ENCODE measurements around the gene CFAP298. TPM values are rescaled to one million over a fixed set of nuclear protein-coding genes. Genes with fewer than 3 reads are reported as not detected.

Gene CFAP298
- total and polyA plus RNA-seq, 2 of the 13 experiments (the other 11 are each of a cell fraction or from before 2014, with no cell fraction given): 21.2 to 62.2 TPM

GRCh38 chr21:32592929-32593502 is 19.2 kb downstream of the CFAP298 start (continued):
- TF ChIP-seq, protein P1, sequence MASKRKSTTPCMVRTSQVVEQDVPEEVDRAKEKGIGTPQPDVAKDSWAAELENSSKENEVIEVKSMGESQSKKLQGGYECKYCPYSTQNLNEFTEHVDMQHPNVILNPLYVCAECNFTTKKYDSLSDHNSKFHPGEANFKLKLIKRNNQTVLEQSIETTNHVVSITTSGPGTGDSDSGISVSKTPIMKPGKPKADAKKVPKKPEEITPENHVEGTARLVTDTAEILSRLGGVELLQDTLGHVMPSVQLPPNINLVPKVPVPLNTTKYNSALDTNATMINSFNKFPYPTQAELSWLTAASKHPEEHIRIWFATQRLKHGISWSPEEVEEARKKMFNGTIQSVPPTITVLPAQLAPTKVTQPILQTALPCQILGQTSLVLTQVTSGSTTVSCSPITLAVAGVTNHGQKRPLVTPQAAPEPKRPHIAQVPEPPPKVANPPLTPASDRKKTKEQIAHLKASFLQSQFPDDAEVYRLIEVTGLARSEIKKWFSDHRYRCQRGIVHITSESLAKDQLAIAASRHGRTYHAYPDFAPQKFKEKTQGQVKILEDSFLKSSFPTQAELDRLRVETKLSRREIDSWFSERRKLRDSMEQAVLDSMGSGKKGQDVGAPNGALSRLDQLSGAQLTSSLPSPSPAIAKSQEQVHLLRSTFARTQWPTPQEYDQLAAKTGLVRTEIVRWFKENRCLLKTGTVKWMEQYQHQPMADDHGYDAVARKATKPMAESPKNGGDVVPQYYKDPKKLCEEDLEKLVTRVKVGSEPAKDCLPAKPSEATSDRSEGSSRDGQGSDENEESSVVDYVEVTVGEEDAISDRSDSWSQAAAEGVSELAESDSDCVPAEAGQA (IDR thresholded peaks at IDR 0.05; ENCODE audit: low read depth): no peak
- TF ChIP-seq, protein P1 (CRISPR knock-in tag; IDR thresholded peaks at IDR 0.05; ENCODE audit: borderline replicate concordance): no peak
- TF ChIP-seq AHDC1 (CRISPR knock-in tag; IDR thresholded peaks at IDR 0.05; ENCODE audit: borderline replicate concordance): peak; percentile 98
- TF ChIP-seq BCL6 (CRISPR knock-in tag; IDR thresholded peaks at IDR 0.05): peak; percentile 97
- no peak; the same call in 1 of the 2 replicates for TF ChIP-seq MYPOP (CRISPR knock-in tag; IDR thresholded peaks at IDR 0.05)
- TF ChIP-seq ZNF34 (CRISPR knock-in tag; IDR thresholded peaks at IDR 0.05; ENCODE audit: borderline replicate concordance): 0 out of 2 replicates have a peak, but pooled peaks have one; percentile 62
- no peak for TF ChIP-seq U2AF2 (IDR thresholded peaks at IDR 0.05; ENCODE audit: low read depth, low read length)
- no peak; the same call in 1 of the 2 replicates for TF ChIP-seq ZNF276 (CRISPR knock-in tag; IDR thresholded peaks at IDR 0.05; ENCODE audit: low read depth)
- peak; percentile 60; the same call in 1 of the 2 replicates for TF ChIP-seq GMEB1 (CRISPR knock-in tag; IDR thresholded peaks at IDR 0.05; ENCODE audit: borderline replicate concordance)
- TF ChIP-seq CREB1 (IDR thresholded peaks at IDR 0.05): no peak
- peak; percentile 76 for TF ChIP-seq CREB1 (CRISPR knock-in tag; IDR thresholded peaks at IDR 0.05)
- TF ChIP-seq ZNF343 (CRISPR knock-in tag; IDR thresholded peaks at IDR 0.05): 0 out of 2 replicates have a peak, but pooled peaks have one; percentile 37

Measured in HepG2 (cell line).